Glomerular visceral epithelial cell (primary cell): Measurements from ENCODE around the gene HTR3A.
"Not testable (repeated sequence)": the region's sequence is repeated elsewhere in the genome, so short reads cannot be mapped to it uniquely, and the experiment has no call there.

ENCODE experiments used
- DNase-seq: peaks from one replicate; pipeline ENCODE4 v3.0.0-alpha.2; 2016; ENCODE audit errors: extremely low spot score

Gene HTR3A

GRCh38 chr11:113974741-113975470, at the start of gene HTR3A:
Gene HTR3A, plus strand, starts transcription at chr11:113975108. Its CDS starts 218 bp downstream, at chr11:113975326.
- peak; percentile 22 for DNase-seq

GRCh38 chr11:113926273-113927197, 48.4 kb upstream of the HTR3A start:
- DNase-seq: no peak

- no peak for DNase-seq
These were observed 46.6 kb upstream of the HTR3A start for GRCh38 chr11:113928311-113928710.

GRCh38 chr11:113932788-113933187, 42.1 kb upstream of the HTR3A start:
- DNase-seq: no peak

- DNase-seq: not testable (repeated sequence)
These were observed 40.7 kb upstream of the HTR3A start for GRCh38 chr11:113934193-113934592.

- DNase-seq: no peak
These were observed 40.1 kb upstream of the HTR3A start for GRCh38 chr11:113934761-113935160.

GRCh38 chr11:113935858-113936257, 39.0 kb upstream of the HTR3A start:
- no peak for DNase-seq

- no peak for DNase-seq
These were observed 37.0 kb upstream of the HTR3A start for GRCh38 chr11:113937918-113938317.

- DNase-seq: no peak
These were observed 32.7 kb upstream of the HTR3A start for GRCh38 chr11:113942256-113942655.

- DNase-seq: not testable (repeated sequence)
These were observed 28.7 kb upstream of the HTR3A start for GRCh38 chr11:113946162-113946561.

GRCh38 chr11:113947994-113948393, 26.9 kb upstream of the HTR3A start:
- no peak for DNase-seq

GRCh38 chr11:113949891-113950290, 25.0 kb upstream of the HTR3A start:
- DNase-seq: no peak

GRCh38 chr11:113951537-113951936, 23.4 kb upstream of the HTR3A start:
- no peak for DNase-seq

- no peak for DNase-seq
These were observed 22.8 kb upstream of the HTR3A start for GRCh38 chr11:113952070-113952469.

GRCh38 chr11:113952588-113952987, 22.3 kb upstream of the HTR3A start:
- no peak for DNase-seq

GRCh38 chr11:113954235-113954634, 20.7 kb upstream of the HTR3A start:
- DNase-seq: no peak

GRCh38 chr11:113956986-113957385, 17.9 kb upstream of the HTR3A start:
- DNase-seq: no peak

GRCh38 chr11:113960702-113961330, 14.1 kb upstream of the HTR3A start:
- DNase-seq: no peak

GRCh38 chr11:113967361-113967760, 7.5 kb upstream of the HTR3A start:
- no peak for DNase-seq

GRCh38 chr11:113971506-113972195, 3.3 kb upstream of the HTR3A start:
- DNase-seq: no peak

GRCh38 chr11:113977071-113977490, 2.2 kb downstream of the HTR3A start:
- DNase-seq: no peak

- no peak for DNase-seq
These were observed 2.8 kb downstream of the HTR3A start for GRCh38 chr11:113977701-113978100.
